ENCODE measurements around the gene LIN28A.

- TF ChIP-seq REST (IDR thresholded peaks at IDR 0.05; ENCODE audit: borderline replicate concordance), result no peak
- TF ChIP-seq RAD21 (conservative IDR thresholded peaks at IDR 0.05), result no peak
- no peak for TF ChIP-seq EZH2 (IDR thresholded peaks at IDR 0.05; ENCODE audit: borderline replicate concordance, insufficient read depth, low read length, poor library complexity, severe bottlenecking)
- TF ChIP-seq, protein P1, sequence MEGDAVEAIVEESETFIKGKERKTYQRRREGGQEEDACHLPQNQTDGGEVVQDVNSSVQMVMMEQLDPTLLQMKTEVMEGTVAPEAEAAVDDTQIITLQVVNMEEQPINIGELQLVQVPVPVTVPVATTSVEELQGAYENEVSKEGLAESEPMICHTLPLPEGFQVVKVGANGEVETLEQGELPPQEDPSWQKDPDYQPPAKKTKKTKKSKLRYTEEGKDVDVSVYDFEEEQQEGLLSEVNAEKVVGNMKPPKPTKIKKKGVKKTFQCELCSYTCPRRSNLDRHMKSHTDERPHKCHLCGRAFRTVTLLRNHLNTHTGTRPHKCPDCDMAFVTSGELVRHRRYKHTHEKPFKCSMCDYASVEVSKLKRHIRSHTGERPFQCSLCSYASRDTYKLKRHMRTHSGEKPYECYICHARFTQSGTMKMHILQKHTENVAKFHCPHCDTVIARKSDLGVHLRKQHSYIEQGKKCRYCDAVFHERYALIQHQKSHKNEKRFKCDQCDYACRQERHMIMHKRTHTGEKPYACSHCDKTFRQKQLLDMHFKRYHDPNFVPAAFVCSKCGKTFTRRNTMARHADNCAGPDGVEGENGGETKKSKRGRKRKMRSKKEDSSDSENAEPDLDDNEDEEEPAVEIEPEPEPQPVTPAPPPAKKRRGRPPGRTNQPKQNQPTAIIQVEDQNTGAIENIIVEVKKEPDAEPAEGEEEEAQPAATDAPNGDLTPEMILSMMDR (IDR thresholded peaks at IDR 0.05; ENCODE audit: poor library complexity, severe bottlenecking), result no peak
- no peak for TF ChIP-seq POLR2AphosphoS5 (IDR thresholded peaks at IDR 0.05)
- TF ChIP-seq EP300 (conservative IDR thresholded peaks at IDR 0.05; ENCODE audit: poor library complexity, severe bottlenecking), result no peak
Observed at GRCh38 chr1:26419494-26419893, 8.9 kb downstream of the LIN28A start.
